BJ (cell line): ENCODE results near the gene GPN3. TPM values are rescaled to one million over a fixed set of nuclear protein-coding genes. Genes with fewer than 3 reads are reported as not detected.
"Not testable (repeated sequence)": the region's sequence is repeated elsewhere in the genome, so short reads cannot be mapped to it uniquely, and the experiment has no call there.

ENCODE experiments used
- CTCF ChIA-PET: fragments of 350-600 bp; formaldehyde crosslinking; extraction: SDS; loops from one replicate; lab custom pipeline; 2021; ENCODE audit warnings: antibody characterized with exemption, inconsistent platforms; lab: Yijun Ruan, JAX
- POLR2A ChIA-PET: fragments of 300-600 bp; sonication (Branson Sonifier 250); formaldehyde crosslinking; extraction: SDS; loops from one replicate; lab custom pipeline; 2021; ENCODE audit warnings: antibody characterized with exemption; lab: Charles Lee
- DNase-seq: peaks from one replicate; pipeline ENCODE4 v3.0.0-alpha.2; 2011; ENCODE audit warnings: low read depth
- H3K27me3 ChIP-seq: 2 replicates; pipeline ENCODE4 v1.6.0; 2011; ENCODE audit warnings: low read length; ENCODE audit not compliant: control insufficient read depth, insufficient read depth
- H3K36me3 ChIP-seq: 2 replicates; pipeline ENCODE4 v1.5.1; 2011; ENCODE audit warnings: low read length; ENCODE audit not compliant: control insufficient read depth, insufficient read depth
- H3K4me3 ChIP-seq: 2 replicates; pipeline ENCODE4 v1.5.1; 2011; ENCODE audit warnings: low read depth, mild to moderate bottlenecking, control low read depth, low read length
- polyA plus RNA-seq: library from polyadenylated mRNA; depleted of rRNA; stranded (reverse); fragments of >200 nt; gene quantifications from 2 replicates; pipeline ENCODE4 v1.2.3, GENCODE V29; 2011
- TF ChIP-seq, protein P1 (sequence below): IDR thresholded peaks from 2 replicates; pipeline ENCODE4 v1.5.1; 2011; ENCODE audit warnings: low read depth, mild to moderate bottlenecking, control low read depth, inconsistent platforms, low read length, moderate library complexity; ENCODE audit not compliant: insufficient read depth

The GPN3 gene
- polyA plus RNA-seq, 1 experiment: 10.6 TPM

DNA sequence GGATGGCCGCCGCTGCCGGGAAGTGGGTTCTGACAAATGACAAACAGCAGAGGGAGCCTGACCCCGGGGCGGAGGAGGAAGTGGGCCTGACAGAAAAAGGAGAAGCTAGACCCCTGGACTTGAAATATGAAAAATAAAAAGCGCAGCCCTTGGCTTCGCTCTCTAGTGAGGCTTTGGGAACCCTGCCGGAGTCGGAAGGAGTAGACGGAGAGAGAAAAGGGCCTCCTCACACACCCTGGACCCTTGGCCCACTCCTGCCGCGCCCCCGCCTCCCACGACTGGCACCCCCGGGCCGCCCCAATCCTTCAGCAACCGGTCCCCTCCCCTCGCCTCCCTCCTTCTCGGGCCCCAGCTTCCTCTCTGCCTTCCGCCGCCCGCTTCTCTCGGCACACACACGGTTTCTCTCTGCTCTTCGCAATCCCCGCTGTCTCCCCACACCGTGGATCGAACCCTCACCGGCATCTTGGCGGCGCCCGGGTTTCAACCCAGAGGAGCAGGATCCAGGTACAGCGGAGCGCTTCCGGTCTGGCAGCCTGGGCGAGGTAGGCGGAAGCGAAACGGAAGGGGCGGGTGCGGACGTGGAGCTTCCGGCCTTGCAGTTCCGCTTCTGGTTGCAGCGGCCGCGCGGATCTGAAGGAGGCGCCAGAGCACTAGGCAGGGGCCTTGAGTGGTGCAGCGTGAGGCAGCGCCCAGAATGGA is 18.1 kb downstream of the GPN3 start, which contains the start of gene ARPC3:
Gene ARPC3 (minus strand): TSS at position 539 of the 699 bp plus-strand sequence. CDS start 77 bp downstream, at position 462.
- H3K27me3 ChIP-seq: no peaks in the 10 kb centered on the region
- H3K4me3 ChIP-seq: peak within 1 kb of the TSS; percentile 100
- CTCF ChIA-PET: interaction anchor here (0.6 to 7.1 kb wide), 37 partner anchors 8 to 465 kb away, joined by 3 to 106 read pairs (median 4); partner anchors contain the start of genes FAM216A, GPN3, RAD9B and VPS29
- TF ChIP-seq, protein P1, sequence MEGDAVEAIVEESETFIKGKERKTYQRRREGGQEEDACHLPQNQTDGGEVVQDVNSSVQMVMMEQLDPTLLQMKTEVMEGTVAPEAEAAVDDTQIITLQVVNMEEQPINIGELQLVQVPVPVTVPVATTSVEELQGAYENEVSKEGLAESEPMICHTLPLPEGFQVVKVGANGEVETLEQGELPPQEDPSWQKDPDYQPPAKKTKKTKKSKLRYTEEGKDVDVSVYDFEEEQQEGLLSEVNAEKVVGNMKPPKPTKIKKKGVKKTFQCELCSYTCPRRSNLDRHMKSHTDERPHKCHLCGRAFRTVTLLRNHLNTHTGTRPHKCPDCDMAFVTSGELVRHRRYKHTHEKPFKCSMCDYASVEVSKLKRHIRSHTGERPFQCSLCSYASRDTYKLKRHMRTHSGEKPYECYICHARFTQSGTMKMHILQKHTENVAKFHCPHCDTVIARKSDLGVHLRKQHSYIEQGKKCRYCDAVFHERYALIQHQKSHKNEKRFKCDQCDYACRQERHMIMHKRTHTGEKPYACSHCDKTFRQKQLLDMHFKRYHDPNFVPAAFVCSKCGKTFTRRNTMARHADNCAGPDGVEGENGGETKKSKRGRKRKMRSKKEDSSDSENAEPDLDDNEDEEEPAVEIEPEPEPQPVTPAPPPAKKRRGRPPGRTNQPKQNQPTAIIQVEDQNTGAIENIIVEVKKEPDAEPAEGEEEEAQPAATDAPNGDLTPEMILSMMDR: peak; percentile 94
- peaks cover 4% of the 10 kb centered on the region; the same call in 1 of the 2 replicates for H3K36me3 ChIP-seq
- POLR2A ChIA-PET: interaction anchor here (0.6 to 1.2 kb wide), 5 partner anchors 12 to 150 kb away, joined by 3 to 8 read pairs (median 5); partner anchors contain the start of genes FAM216A and GPN3
- DNase-seq: peak; percentile 61

DNA sequence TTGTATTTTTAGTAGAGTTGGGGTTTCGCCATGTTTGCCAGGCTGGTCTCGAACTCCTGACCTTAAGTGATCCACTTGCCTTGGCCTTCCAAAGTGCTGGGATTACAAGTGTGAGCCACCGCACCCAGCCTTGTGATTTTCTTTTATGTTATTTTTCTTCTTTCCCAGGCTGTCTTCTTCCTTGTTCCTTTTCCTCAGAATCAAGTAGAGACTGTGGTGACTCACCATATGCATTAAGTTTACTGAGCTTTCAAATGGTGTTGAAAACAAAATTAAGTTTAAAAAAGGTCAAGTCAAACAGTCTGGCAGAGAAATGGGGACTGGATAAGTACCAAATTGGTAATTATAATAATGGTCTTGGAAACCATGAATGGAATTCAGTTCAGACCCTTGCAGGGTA is 23.6 kb downstream of the GPN3 start:
- Histone ChIP-seq H3K4me3 (no peak overlapping the region), H3K27me3 (no peaks in the 10 kb centered on the region), H3K36me3 (peaks cover 9% of the 10 kb centered on the region)
- DNase-seq: no peak
- TF ChIP-seq, protein P1: no peak
- CTCF ChIA-PET: interaction anchor here (1.5 kb wide), 1 partner anchor 13 kb away, joined by 5 read pairs; no protein-coding TSS in a partner anchor
- POLR2A ChIA-PET: no interaction called here

DNA sequence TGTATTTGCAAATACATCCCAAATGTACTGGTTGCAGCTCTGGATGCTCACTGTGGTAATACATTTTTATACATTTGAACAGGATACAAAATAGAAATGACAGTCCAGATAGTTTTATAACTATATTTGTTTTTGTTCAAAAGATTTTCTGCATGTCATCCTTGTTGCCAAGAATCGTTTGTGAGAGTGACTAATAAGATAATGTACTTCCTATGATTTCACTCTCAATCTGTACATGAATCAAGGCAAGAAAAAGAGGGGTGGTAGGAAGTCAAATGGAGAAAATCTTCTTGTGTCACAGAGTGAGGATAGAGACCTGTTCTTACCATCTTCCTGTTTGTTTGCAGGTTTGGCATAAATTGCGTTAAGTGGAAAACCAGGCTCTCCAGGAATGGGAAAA is 31.8 kb downstream of the GPN3 start:
- Histone ChIP-seq H3K4me3 (no peak overlapping the region), H3K27me3 (no peaks in the 10 kb centered on the region), H3K36me3 (peaks cover 13% of the 10 kb centered on the region)
- ChIA-PET POLR2A (no interaction called here), CTCF (interaction anchor here (0.6 kb wide), 1 partner anchor 78 kb away, joined by 4 read pairs; no protein-coding TSS in a partner anchor)
- TF ChIP-seq, protein P1: no peak
- no peak for DNase-seq

DNA sequence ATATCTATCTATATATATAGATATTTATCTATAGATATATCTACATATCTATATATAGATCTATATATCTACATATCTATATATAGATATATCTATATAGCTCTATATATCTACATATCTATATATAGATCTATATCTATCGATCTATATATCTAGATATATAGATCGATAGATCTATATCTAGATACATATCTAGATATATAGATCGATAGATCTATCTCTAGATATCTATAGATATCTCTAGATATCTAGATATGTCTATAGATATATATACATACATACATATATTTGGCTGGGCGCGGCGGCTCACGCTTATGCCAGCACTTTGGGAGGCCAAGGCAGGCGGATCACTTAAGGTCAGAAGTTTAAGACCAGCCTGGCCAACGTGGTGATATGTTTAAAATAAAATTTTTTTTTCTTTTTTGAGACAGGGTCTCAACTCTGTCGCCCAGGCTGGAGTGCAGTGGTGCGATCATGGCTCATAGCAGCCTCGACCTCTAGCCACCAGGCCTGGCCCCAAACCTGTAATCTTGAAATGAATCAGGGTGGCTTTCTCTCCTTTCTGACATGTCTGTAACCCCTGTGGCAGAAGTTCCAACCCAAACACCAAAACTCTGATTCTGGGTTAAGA is 36.0 kb downstream of the GPN3 start:
- ChIA-PET CTCF (interaction anchor here (0.7 to 1.8 kb wide), 27 partner anchors 7 to 503 kb away, joined by 3 to 38 read pairs (median 4); partner anchors contain the start of gene ARPC3), POLR2A (interaction anchor here (1.0 kb wide), 2 partner anchors 148 to 359 kb away, joined by 7 to 23 read pairs; no protein-coding TSS in a partner anchor)
- TF ChIP-seq, protein P1: no peak
- H3K36me3 ChIP-seq: peaks cover 4% of the 10 kb centered on the region
- DNase-seq: no peak
- H3K4me3 ChIP-seq: peak overlapping the region; percentile 40; the same call in 1 of the 2 replicates
- no peaks in the 10 kb centered on the region for H3K27me3 ChIP-seq

GRCh38 chr12:110429676-110430075 is 38.4 kb downstream of the GPN3 start:
- CTCF ChIA-PET, DNase-seq, H3K4me3 ChIP-seq, POLR2A ChIA-PET, H3K36me3 ChIP-seq, H3K27me3 ChIP-seq: not testable (repeated sequence)
